Mucosa of stomach (tissue), 1 donor: ENCODE data around the gene ERFE.
A peak's percentile ranks its signal among the peaks of the same experiment; 100 is the strongest.

Experiments
- H3K27me3 ChIP-seq: one replicate; pipeline ENCODE4 v1.7.0; 2013; ENCODE audit warnings: mild to moderate bottlenecking, low read length; ENCODE audit not compliant: control insufficient read depth, insufficient read depth
- H3K36me3 ChIP-seq: one replicate; pipeline ENCODE4 v1.7.0; 2013; ENCODE audit warnings: low read length; ENCODE audit not compliant: control insufficient read depth, insufficient read depth
- H3K4me1 ChIP-seq: one replicate; pipeline ENCODE4 v1.7.0; 2013; ENCODE audit warnings: mild to moderate bottlenecking, low read length; ENCODE audit not compliant: control insufficient read depth, insufficient read depth
- H3K4me3 ChIP-seq: one replicate; pipeline ENCODE4 v1.7.0; 2013; ENCODE audit warnings: low read length
- H3K9ac ChIP-seq: one replicate; pipeline ENCODE4 v1.7.0; 2013; ENCODE audit warnings: mild to moderate bottlenecking, low read length, moderate library complexity
- H3K9me3 ChIP-seq: one replicate; pipeline ENCODE4 v1.7.0; 2013; ENCODE audit warnings: mild to moderate bottlenecking, low read length, moderate library complexity; ENCODE audit not compliant: control insufficient read depth
- donor health status: Pancreatic carcinoma.

The ERFE gene

GRCh38 chr2:238122287-238123217 is 36.2 kb upstream of the ERFE start:
- no peak overlapping the region for H3K4me3 ChIP-seq
- H3K36me3 ChIP-seq: no peaks in the 10 kb centered on the region
- H3K4me1 ChIP-seq: peaks cover 6% of the 10 kb centered on the region
- H3K9me3 ChIP-seq: no peaks in the 10 kb centered on the region
- peaks cover 5% of the 10 kb centered on the region for H3K27me3 ChIP-seq
- H3K9ac ChIP-seq: no peak overlapping the region

GRCh38 chr2:238123218-238123971 is 35.4 kb upstream of the ERFE start:
- Histone ChIP-seq H3K9me3 (no peaks in the 10 kb centered on the region), H3K27me3 (peaks cover 5% of the 10 kb centered on the region), H3K4me3 (no peak overlapping the region), H3K36me3 (no peaks in the 10 kb centered on the region), H3K4me1 (peaks cover 6% of the 10 kb centered on the region), H3K9ac (no peak overlapping the region)

- Histone ChIP-seq H3K27me3 (peaks cover 5% of the 10 kb centered on the region), H3K36me3 (no peaks in the 10 kb centered on the region), H3K9me3 (no peaks in the 10 kb centered on the region), H3K4me1 (peaks cover 6% of the 10 kb centered on the region), H3K4me3 (no peak overlapping the region), H3K9ac (no peak overlapping the region)
These were observed 34.7 kb upstream of the ERFE start for GRCh38 chr2:238123991-238124470.

GRCh38 chr2:238124488-238125126 is 34.2 kb upstream of the ERFE start:
- no peak overlapping the region for H3K9ac ChIP-seq
- peaks cover 5% of the 10 kb centered on the region for H3K27me3 ChIP-seq
- H3K9me3 ChIP-seq: no peaks in the 10 kb centered on the region
- no peaks in the 10 kb centered on the region for H3K36me3 ChIP-seq
- H3K4me1 ChIP-seq: peaks cover 6% of the 10 kb centered on the region
- H3K4me3 ChIP-seq: no peak overlapping the region

GRCh38 chr2:238125127-238125885 is 33.5 kb upstream of the ERFE start:
- Histone ChIP-seq H3K9ac (no peak overlapping the region), H3K36me3 (no peaks in the 10 kb centered on the region), H3K9me3 (no peaks in the 10 kb centered on the region), H3K27me3 (peaks cover under 1% of the 10 kb centered on the region), H3K4me1 (peaks cover 6% of the 10 kb centered on the region), H3K4me3 (no peak overlapping the region)

- Histone ChIP-seq H3K9ac (no peak overlapping the region), H3K4me3 (no peak overlapping the region), H3K9me3 (no peaks in the 10 kb centered on the region), H3K36me3 (no peaks in the 10 kb centered on the region), H3K27me3 (no peaks in the 10 kb centered on the region), H3K4me1 (peaks cover 6% of the 10 kb centered on the region)
These were observed 32.4 kb upstream of the ERFE start for GRCh38 chr2:238126338-238126737.

GRCh38 chr2:238126775-238127164 is 32.0 kb upstream of the ERFE start:
- Histone ChIP-seq H3K9me3 (no peaks in the 10 kb centered on the region), H3K9ac (no peak overlapping the region), H3K36me3 (no peaks in the 10 kb centered on the region), H3K27me3 (no peaks in the 10 kb centered on the region), H3K4me1 (peaks cover 6% of the 10 kb centered on the region), H3K4me3 (no peak overlapping the region)

- Histone ChIP-seq H3K9ac (peak overlapping the region; percentile 15), H3K4me3 (no peak overlapping the region)
These were observed 31.4 kb upstream of the ERFE start for GRCh38 chr2:238127165-238128060.

GRCh38 chr2:238128061-238128440 is 30.7 kb upstream of the ERFE start:
- Histone ChIP-seq H3K9ac (no peak overlapping the region), H3K4me3 (no peak overlapping the region)

More at GRCh38 chr2:238127165-238128060, 31.4 kb upstream of the ERFE start:
- Histone ChIP-seq H3K4me1 (peaks cover 6% of the 10 kb centered on the region), H3K27me3 (no peaks in the 10 kb centered on the region), H3K9me3 (no peaks in the 10 kb centered on the region), H3K36me3 (no peaks in the 10 kb centered on the region)

GRCh38 chr2:238128534-238129001 is 30.2 kb upstream of the ERFE start:
- Histone ChIP-seq H3K36me3 (no peaks in the 10 kb centered on the region), H3K27me3 (no peaks in the 10 kb centered on the region), H3K9ac (no peak overlapping the region), H3K4me3 (no peak overlapping the region), H3K9me3 (no peaks in the 10 kb centered on the region), H3K4me1 (peaks cover 6% of the 10 kb centered on the region)

More at GRCh38 chr2:238128061-238128440, 30.7 kb upstream of the ERFE start:
- Histone ChIP-seq H3K4me1 (peaks cover 6% of the 10 kb centered on the region), H3K9me3 (no peaks in the 10 kb centered on the region), H3K27me3 (no peaks in the 10 kb centered on the region), H3K36me3 (no peaks in the 10 kb centered on the region)
